NCI-H510A treated with DMSO at 0.1 percent for 48 hours (cell line): Measurements from ENCODE around the gene MYH3.
"Not testable (repeated sequence)": the region's sequence is repeated elsewhere in the genome, so short reads cannot be mapped to it uniquely, and the experiment has no call there.

Experiments used
- DNase-seq: peaks from one replicate; lab custom pipeline; 2025; lab: John Stamatoyannopoulos, UW

The MYH3 gene

DNA sequence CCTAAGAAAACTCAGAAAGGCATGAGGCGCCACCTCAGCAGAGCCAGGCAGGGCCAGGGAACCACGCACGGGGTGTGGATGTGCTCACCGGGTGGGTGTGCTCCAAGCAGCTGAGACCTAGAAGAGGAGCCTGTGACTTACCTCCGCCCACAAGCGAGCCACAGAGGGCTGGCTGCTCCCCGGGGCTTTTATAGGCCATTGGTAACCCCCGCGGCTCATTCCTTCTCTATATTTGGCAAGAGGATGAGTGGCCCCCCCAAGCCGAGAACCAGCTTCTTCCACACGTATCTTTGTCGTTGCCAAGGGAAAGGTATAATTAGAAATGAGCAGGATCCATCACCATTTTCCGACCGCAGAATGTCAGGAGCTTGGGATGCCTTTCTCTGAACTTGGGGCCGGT lies at the start of gene MYH3:
Gene MYH3, minus strand, starts transcription at position 162 of the 400 bp plus-strand sequence. CDS start 2,245 bp downstream, outside the sequence.
- DNase-seq: no peak

DNA sequence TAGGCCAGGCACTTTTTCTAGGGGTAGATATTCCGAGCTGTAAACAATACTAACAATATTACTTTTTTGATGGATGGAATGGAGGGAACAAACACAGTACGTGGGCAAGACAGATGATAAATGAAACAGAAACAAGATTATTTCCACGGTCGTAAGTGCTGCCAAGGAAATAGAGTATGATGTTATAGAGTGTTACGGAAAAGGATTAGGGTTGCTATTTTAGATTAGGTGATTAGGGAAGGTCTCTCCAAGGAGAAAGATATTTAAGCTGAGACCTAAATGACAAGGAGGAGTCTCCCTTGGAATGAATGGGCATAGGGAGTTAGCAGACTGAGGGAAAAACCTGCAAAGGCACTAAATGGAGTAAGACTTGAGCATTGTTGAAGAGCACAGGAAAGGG lies 48.6 kb upstream of the MYH3 start:
- DNase-seq: no peak

DNA sequence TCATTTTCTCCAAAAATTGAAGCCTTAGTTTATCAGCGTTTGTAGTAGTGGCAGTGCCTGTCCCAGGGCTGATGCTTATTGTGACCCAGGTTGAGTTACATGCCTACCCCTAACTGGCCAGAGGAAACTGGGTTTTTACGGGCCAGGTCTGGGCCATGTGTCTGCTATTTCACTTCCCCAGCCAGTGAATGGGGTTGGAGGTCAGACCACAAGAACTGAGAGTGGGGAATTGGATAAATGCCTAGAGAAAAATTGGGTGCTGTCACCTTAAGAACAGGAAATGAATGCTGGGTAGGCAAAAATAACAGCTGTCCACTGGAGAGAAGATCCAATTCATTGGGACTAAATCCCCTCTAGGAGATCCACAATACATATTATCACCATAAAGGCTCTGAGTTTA lies 45.5 kb upstream of the MYH3 start:
- no peak for DNase-seq

DNA sequence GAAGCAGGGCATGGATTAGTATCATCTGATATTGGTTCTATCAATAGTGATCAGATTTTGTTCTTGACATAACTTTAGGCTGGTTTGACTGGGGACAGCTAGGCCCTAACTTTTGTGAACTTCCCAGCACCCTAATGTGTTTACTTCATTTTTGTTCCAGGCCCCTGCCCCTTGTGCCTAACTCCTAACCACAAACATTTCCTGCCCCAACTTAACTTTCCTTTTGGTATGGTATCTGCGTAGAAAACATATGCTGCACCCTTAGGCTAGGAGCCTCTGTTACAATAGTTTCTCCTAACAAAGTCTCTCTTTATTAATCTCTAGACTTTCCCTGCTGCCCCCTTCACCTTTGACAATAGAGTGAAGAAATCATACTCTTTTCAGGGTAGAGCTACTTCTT lies 42.7 kb upstream of the MYH3 start:
- DNase-seq: no peak

DNA sequence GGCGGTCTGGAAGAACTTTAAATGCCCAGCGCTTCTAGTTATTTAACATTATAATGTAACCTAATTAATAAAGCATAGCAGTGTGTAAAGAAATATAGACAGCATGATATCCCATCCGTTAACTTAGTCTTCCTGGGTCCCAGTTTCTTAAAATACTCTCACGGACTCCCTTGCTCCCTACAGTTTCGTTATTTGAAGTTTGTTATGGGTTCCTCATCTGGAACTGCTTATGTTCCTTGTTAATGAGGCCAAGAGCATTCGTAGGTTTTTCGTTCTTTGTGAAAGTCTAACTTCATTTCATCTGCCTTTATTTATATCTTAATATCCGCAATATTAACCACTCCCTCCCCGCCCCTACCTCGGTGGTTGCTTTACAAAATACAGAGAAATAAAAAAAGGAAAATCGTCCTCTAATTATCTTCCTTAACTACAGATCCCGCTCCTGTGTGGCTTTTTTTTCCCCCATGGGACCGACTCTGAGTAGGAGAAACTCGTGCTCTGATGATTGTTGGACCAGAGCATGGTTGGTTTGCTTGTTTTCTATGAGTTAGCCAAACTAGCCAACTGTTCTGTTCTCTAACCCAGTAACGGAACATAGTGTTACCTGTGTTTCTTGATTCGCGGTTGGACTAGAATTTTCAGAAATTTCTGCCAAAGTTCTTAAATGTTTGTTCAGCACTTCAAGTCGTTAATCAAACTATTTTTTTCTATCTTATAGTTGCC lies 41.1 kb upstream of the MYH3 start:
- no peak for DNase-seq

DNA sequence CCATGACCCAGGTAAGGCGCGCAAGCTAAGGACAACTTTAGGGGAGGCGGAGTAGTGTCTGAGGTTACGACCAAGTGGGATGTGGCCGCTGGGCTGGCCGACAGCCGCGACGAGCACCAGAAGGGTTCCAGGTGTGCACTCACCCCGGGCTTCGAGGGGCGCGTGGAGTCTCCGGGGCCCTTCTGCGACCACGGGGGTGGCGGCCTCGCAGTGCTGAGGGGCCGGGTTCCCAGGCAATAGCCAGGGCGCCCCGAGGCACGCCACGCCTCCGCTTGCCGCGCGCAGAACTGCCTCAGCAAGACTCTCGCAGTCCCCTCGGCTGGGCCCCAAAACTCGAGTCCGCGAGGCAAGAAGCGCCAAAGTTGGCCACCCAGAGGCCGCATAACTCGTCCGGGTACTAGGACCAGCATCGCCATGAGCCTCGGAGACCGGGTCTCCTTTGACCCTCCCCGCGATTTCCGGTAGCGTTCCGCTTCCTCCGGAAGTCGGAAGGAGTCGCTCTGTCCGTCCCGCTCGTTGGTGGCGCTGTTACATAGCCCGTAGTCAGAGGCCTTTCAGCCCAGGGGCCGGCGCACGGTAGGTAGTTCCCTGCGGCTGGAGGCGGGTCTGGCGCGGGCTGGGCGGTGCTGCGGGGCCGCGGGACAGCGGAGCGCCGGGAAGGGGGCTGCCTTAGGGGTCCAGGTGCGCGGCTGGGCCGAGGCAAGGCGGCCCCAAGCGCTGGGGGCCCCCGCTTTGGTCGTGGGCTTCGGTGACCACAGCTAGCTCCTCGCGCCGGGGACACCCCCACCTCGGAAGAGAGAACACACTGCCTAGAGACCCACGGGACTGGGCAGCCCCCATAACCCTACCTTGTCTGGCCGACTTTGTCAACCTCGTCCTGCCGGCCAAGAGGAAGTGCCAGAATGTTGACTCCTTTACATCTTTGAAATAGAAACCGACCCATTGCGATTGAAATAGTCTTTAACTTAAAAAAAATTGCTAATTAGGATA lies 40.3 kb upstream of the MYH3 start, which contains the start of the genes ADPRM and SCO1:
Gene ADPRM, plus strand, starts transcription at position 503 of the 990 bp plus-strand sequence. CDS start 7,333 bp downstream, outside the sequence.
Gene SCO1, minus strand, starts transcription at position 442 of the 990 bp plus-strand sequence. Its CDS starts 26 bp downstream, at position 416.
- DNase-seq: peak; percentile 85

DNA sequence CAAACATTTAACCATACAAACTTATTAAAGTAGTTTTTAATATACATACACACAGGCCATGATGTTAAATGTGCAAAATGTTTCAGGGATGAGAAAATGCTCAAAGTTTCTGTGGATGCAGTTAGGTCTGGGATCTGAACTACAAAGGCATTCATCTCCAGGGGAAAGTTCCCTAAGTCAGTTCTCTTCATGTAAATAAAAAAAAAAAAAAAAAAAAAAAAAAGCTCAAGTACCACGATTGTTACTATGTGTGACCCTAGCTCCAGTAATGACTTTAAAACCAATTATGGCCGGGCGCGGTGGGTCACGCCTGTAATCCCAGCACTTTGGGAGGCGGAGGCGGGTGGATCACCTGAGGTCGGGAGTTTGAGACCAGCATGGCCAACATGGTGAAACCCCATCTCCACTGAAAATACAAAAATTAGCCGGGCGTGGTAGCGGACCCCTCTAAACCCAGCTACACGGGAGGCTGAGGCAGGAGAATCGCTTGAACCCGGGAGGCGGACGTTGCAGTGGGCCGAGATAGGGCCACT lies 38.8 kb upstream of the MYH3 start:
- DNase-seq: not testable (repeated sequence)

DNA sequence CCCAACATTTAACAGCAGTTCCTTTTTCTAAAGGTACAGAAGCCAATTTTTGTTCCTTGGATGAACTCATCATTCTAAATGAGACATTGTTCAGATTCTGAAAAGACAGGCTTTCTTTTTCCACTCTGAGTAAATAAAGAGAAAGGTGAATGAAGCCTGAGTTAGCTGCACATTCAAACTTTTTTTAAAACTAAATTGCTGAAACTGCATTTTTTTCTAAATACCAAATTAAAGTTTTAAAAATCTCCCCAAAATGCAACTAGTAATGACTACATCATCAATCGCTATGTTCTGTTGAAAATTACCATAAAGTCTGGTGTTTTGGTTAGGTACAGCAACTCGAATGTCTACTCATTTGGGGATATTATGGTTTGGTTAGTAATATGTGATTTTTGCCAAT lies 30.4 kb upstream of the MYH3 start:
- DNase-seq: no peak

DNA sequence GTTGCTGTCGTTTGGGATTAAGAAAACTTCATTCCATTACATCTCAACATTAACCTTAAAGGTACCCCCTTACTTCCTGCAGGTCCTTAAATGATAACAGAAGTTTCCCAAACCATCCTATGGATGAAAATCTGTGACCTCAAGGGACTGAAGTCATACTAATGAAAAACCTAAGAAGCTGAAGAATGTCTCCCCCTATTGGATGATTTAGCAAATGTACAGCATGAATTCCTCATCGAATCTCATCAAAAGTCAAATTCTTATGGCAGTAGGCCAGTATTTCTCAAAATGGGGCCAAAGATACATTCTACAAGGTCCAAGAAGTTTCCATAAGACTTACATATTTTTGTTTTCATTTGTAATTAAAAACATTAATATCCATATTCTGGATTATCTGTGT lies 26.7 kb upstream of the MYH3 start:
- DNase-seq: no peak

DNA sequence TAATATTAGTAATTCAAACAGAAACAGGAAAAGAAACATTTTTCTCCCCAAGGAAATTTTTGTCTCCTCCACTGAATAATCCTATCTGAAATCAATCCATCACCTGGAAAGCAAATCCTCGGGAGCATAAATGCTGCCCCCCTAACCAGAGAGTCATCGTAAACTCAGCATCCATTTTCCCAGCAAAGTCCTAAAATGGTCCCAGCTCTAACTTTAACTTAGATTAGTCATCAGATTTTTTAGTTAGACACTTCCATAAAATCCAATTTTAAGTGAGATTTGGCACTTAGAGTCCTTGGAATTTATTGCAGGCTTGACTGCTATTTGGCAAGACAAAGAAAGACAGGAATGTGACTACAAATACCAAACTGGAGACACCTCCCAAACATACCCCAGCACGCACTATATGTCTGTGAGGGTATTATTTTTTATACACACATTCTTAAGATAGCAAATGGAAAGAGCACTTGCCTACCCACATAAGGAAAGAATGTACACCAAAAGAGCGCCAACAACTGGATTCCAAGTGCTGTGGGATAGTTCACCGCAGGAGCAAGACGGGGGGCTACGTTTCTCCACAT lies 24.8 kb upstream of the MYH3 start:
- no peak for DNase-seq

DNA sequence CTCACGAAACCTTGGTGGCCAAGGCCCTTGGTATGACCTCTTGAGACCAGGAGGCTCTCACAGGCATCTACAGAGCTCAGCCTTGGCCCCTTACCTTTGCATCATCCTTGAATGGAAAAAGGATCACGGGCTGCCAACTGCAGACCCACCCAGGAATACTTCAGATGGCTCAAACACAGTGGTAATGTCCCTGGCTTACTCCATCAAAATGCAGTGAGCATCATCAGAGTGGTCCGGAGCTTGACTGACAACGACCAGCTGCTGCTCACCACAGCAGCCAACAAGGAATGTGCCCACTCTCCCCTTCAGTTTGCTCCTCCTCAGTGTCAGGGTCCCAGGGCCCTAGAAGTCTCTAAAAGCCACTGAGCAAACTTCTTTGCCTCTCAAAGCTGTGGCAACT lies 17.6 kb upstream of the MYH3 start:
- DNase-seq: no peak

DNA sequence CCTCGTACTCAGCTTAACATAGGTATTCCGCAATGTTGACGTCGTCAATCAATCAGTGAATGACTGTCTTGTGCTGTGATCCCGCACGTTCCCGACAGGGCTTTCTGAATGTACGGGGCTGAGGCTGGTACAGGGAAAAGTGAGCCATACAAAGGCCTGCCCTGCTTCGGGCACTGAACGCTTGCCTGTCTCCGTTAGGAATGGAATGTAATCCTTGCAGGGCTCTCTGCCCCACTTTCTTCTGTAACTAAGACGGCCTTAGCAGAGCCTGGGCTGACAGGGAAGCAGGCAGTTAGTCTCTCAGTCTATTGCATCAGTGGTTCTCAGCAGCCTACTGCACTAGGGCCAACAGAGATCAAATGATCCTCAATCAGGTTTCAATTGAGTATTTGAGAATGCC lies 16.2 kb upstream of the MYH3 start:
- DNase-seq: no peak

DNA sequence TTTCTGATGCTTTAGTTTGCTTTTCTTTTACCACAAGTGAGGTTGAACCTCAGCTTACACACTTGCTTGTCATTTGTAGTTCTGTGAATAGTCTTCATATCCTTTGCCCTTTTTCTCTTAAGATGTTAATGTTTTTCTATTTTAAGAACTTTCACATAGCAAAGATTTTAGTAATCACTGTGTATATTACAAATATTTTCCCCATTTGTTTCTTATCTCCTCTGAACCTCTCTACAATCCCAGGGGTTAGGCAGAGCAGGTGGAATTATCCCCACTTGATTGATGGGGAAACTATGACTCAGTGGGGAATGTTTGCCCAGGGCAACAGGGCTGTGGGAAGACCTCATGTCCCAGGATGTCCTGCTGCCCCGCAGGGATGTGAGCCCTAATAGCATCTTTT lies 11.7 kb upstream of the MYH3 start:
- DNase-seq: no peak

DNA sequence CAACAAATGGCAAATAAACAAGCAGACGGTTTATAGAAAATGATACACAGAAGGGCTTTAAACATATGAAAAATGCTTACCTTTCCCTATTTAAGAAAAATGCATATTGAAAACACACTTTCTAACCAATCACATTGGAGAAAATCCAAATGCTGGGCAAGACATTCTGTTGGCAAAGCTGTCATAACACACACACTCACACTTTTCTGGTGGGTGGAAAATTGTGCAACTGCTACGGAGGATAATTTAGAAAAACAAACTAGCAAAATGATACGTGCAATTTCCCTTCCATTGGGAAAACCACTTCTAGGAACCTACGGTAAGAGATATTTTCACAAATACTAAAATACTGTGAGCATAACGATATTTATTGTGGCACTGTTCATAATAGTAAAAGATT lies 9.8 kb upstream of the MYH3 start:
- no peak for DNase-seq

DNA sequence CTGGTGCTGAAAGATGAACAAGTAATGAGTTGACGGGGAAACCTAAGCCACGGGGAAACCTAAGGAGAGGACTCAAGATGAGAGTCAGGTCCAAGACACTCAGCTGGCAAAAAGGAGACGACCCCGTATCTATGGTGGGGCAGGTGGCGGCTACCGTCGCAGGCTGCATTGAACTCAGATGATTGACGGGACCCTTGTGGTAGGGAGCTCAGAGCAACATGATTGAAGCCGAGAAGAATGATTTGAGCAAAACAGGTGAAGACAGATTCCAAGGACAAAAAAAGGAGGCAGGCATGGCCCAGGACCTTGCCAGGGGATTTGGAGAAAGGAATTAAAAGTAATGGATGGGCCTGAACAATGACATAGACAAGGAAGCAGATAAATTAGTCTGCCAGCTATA lies 7.5 kb upstream of the MYH3 start:
- no peak for DNase-seq

DNA sequence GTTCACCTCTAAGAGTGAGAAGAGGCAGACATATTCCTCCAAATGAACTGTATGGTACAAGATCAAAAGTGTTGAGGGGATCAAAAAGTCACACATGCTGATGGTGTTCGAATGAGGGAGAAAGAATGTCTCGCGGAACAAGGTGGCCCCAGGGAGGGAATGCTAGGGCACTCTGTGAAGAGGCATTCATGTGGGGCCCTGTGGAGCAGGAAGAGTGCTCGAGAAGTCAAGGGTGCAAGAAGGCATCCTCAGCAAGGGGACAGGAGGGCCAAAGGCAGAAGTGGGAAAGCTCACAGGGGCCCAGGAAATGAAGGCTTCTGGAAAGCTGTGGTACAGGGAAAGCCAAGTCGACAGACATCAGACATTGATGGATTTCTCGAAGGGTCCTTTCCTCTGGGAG lies 6.1 kb upstream of the MYH3 start:
- DNase-seq: no peak

DNA sequence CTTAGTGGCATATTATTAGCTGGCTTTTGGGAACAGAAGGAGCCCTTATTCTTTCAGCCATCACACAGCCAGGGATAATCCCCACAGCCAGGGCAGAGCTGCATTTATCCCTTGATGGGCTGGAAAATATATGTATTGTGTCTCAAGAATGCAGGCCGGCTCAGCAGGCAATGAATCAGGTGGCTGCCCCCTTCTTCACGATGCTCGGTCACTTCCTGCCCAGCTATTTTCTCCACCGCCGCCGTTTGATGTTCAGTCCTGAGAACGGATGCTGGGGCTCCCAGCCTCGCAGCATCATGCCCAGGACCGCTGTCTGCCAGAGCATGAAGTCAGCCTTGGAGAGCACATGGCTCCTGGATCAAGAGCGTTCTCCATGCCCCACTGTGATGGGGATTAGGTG lies 4.3 kb upstream of the MYH3 start:
- DNase-seq: no peak

DNA sequence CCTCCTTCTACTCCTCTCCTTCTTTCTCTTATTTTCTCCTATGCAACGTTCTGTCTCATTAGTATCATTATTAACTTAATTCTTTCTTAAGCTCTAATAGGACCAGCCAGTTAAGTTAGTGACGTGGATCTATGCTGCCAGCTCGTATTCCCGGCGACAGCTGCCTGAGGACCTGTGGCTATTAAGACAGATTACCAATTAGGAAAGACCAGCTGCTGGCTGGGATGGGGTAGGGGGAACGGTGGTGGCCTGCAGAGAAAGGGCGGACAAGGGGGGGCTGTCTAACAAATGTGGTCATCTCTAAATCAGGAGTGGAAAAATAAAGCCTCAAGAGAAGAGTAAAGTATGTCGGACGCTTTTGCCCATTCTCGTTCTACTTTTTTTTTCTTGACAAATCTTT lies 770 bp upstream of the MYH3 start:
- no peak for DNase-seq

DNA sequence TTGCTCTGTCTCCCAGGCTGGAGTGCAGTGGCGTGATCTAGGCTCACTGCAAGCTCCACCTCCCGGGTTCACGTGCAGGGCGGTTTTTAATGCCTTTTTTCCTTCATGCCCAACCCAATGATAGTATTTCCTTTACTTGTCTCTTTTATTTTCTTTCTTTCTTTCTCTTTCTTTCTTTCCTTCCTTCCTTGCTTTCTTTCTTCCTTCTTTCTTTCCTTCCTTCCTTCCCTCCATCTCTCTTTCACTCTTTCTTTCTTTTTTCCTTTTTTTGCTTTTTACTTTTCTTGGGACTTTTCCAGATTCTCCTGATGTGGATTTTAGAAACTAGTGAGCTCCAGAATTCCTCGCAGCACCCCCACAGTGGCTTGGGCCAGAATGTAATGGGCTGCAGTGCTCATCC lies 3.1 kb downstream of the MYH3 start:
- DNase-seq: no peak

DNA sequence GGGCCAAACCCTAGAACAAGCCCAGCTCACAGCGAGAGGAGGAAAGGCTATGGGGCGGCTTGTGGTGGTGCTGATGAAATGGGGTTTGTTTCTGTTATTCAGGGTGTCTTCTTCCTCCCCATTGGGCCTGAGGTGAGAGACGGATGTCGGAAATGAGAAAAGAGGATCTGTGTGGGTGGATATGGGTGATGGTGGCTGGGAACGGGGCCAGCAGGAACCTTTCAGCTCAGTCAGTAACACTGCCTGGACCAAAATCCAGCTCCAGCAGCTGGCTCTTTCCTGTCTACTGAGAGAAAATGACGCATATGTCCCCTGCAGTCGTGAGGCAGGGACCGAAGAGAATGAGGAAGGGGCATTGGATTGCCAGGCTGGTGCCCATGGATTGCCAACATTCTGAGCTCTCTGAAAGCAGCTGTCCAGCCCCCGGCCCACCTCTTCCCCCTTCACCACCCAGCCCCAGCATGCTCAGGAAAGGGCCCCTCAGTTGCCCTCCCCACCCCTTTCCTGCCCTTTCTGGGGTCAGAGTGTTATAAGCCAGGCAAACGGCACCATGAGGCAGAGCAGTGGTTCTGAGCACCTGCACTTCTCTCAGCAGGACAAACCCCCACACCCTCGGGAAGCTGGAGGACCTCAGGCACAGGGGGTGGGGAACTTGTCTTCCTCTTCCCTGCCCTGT lies 4.0 kb downstream of the MYH3 start:
- no peak for DNase-seq

DNA sequence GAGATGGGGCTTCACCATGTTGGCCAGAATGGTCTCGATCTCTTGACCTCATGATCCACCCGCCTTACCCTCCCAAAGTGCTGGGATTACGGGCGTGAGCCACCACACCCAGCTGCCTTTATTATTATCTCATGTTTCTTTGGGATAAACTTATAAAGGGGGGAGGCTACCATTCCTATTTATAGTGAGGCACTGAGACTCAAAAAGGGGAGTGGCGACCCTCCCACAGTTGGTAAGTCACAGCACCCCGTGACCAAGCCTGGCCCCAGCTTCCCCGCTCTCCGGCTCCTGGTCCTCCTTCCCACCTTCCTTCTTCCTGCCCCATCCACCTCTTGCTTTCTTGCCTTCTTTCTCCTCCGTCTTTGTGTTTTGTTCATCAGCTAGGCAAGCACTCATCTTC lies 5.2 kb downstream of the MYH3 start:
- no peak for DNase-seq

DNA sequence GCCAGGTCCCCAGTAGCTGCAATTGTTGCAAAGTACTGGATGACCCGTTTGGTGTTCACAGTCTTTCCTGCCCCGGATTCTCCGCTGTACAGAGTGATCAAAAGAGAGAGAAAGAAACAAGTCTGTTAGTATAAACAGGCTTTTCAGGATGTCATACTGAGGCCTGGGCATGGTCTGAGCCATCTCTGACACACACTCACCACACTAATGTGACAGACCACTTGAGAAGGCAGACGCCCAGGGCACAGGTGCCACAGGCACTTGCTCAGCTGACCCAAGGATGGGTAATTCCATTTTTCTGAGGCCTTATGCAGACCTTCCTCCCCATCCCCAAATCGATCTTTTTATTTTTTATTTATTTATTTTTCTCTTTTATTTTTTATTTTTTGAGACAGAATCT lies 7.5 kb downstream of the MYH3 start:
- DNase-seq: no peak
